Muscle of arm (tissue), 14 donors: Measurements from ENCODE around the gene EML4. TPM values are rescaled to one million over a fixed set of nuclear protein-coding genes. Genes with fewer than 3 reads are reported as not detected.
"Not testable (repeated sequence)": the region's sequence is repeated elsewhere in the genome, so short reads cannot be mapped to it uniquely, and the experiment has no call there.

Experiments
- DNase-seq: peaks from one replicate; pipeline ENCODE4 v3.0.0-alpha.2; 2013
- long read RNA-seq, 11 donors: transcript quantifications; one replicate each; lab custom pipeline, GENCODE V29; 2026
- polyA plus RNA-seq, 12 donors: library from polyadenylated mRNA; unstranded; fragments of 120-200 nt; gene quantifications; one replicate each; pipeline ENCODE4 v1.2.1, GENCODE V29; 2013; ENCODE audit not compliant: insufficient read length in 12 of 12

EML4 gene
- 10 to 100 TPM in 11 of 12 donors, not detected in 1; 23.8 to 69.9 (median 37.4) TPM for polyA plus RNA-seq
- long read RNA-seq, donor 1, full-length matches to known transcripts = 33 of 111 reads
- long read RNA-seq, donor 1, partial matches to known transcripts = 78 of 111 reads
- long read RNA-seq, donor 1, other reads (novel, unspliced or antisense) = 0 of 111 reads
- long read RNA-seq, donor 2, full-length matches to known transcripts = 8 of 8 reads
- long read RNA-seq, donor 2, partial matches to known transcripts = 0 of 8 reads
- long read RNA-seq, donor 2, other reads (novel, unspliced or antisense) = 0 of 8 reads
- long read RNA-seq, donor 3, full-length matches to known transcripts = 2 of 2 reads
- long read RNA-seq, donor 3, partial matches to known transcripts = 0 of 2 reads
- long read RNA-seq, donor 3, other reads (novel, unspliced or antisense) = 0 of 2 reads
- long read RNA-seq, donor 4, full-length matches to known transcripts = 3 of 3 reads
- long read RNA-seq, donor 4, partial matches to known transcripts = 0 of 3 reads
- long read RNA-seq, donor 4, other reads (novel, unspliced or antisense) = 0 of 3 reads
- long read RNA-seq, donor 5, full-length matches to known transcripts = 12 of 12 reads
- long read RNA-seq, donor 5, partial matches to known transcripts = 0 of 12 reads
- long read RNA-seq, donor 5, other reads (novel, unspliced or antisense) = 0 of 12 reads
- long read RNA-seq, donor 6, full-length matches to known transcripts = 7 of 7 reads
- long read RNA-seq, donor 6, partial matches to known transcripts = 0 of 7 reads
- long read RNA-seq, donor 6, other reads (novel, unspliced or antisense) = 0 of 7 reads
- long read RNA-seq, donor 7, partial matches to known transcripts = 0 of 1 reads
- long read RNA-seq, donor 7, other reads (novel, unspliced or antisense) = 0 of 1 reads
- long read RNA-seq, donor 8, full-length matches to known transcripts = 10 of 10 reads
- long read RNA-seq, donor 8, partial matches to known transcripts = 0 of 10 reads
- long read RNA-seq, donor 8, other reads (novel, unspliced or antisense) = 0 of 10 reads
- long read RNA-seq, donor 9, partial matches to known transcripts = 0 of 3 reads
- long read RNA-seq, donor 9, other reads (novel, unspliced or antisense) = 0 of 3 reads
- long read RNA-seq, donor 10, full-length matches to known transcripts = 10 of 10 reads
- long read RNA-seq, donor 10, partial matches to known transcripts = 0 of 10 reads
- long read RNA-seq, donor 10, other reads (novel, unspliced or antisense) = 0 of 10 reads
- long read RNA-seq, donor 11, full-length matches to known transcripts = 2 of 312 reads
- long read RNA-seq, donor 11, partial matches to known transcripts = 72 of 312 reads
- long read RNA-seq, donor 11, other reads (novel, unspliced or antisense) = 238 of 312 reads

GRCh38 chr2:42169100-42169873 lies at the start of gene EML4:
TSS of gene EML4 (plus strand) at chr2:42169353. CDS start at chr2:42169612, 259 bp downstream.
- peak; percentile 93 for DNase-seq

- no peak for DNase-seq
Observed at GRCh38 chr2:42123426-42123825, 45.7 kb upstream of the EML4 start.

- DNase-seq = no peak
Observed at GRCh38 chr2:42124011-42124785, 45.0 kb upstream of the EML4 start.

GRCh38 chr2:42125841-42126594 lies 43.1 kb upstream of the EML4 start:
- peak; percentile 75 for DNase-seq

- DNase-seq = not testable (repeated sequence)
Observed at GRCh38 chr2:42126873-42127272, 42.3 kb upstream of the EML4 start.

GRCh38 chr2:42127425-42128424 lies 41.4 kb upstream of the EML4 start:
- DNase-seq = no peak

- DNase-seq = no peak
Observed at GRCh38 chr2:42128721-42129486, 40.2 kb upstream of the EML4 start.

- DNase-seq = no peak
Observed at GRCh38 chr2:42129487-42129852, 39.7 kb upstream of the EML4 start.

GRCh38 chr2:42129947-42130346 lies 39.2 kb upstream of the EML4 start:
- DNase-seq = no peak

- DNase-seq = not testable (repeated sequence)
Observed at GRCh38 chr2:42130858-42131257, 38.3 kb upstream of the EML4 start.

GRCh38 chr2:42132191-42132965 lies 36.8 kb upstream of the EML4 start:
- no peak for DNase-seq

- DNase-seq = peak; percentile 75
Observed at GRCh38 chr2:42132966-42133641, 36.0 kb upstream of the EML4 start.

GRCh38 chr2:42133771-42134195 lies 35.4 kb upstream of the EML4 start:
- no peak for DNase-seq

- not testable (repeated sequence) for DNase-seq
Observed at GRCh38 chr2:42134401-42134932, 34.7 kb upstream of the EML4 start.
